Stimulated activated CD4-positive, alpha-beta T cell treated with anti-CD3 and anti-CD28 coated beads, Interleukin-2, amount 100 ng/mL, for 48 hours (primary cell): Measurements from ENCODE around the gene SETD2.
A peak's percentile ranks its signal among the peaks of the same experiment; 100 is the strongest.
"Not testable (repeated sequence)": the region's sequence is repeated elsewhere in the genome, so short reads cannot be mapped to it uniquely, and the experiment has no call there.

Experiments used
- DNase-seq, 2 donors: peaks; one replicate each; pipeline ENCODE4 v3.0.0-alpha.2; 2020

Gene SETD2

GRCh38 chr3:47092090-47092489 lies 71.8 kb downstream of the SETD2 start:
- DNase-seq, result no peak

GRCh38 chr3:47089630-47090029 lies 74.3 kb downstream of the SETD2 start:
- no peak for DNase-seq

- no peak for DNase-seq
Observed at GRCh38 chr3:47086071-47086470, 77.8 kb downstream of the SETD2 start.

- no peak for DNase-seq
Observed at GRCh38 chr3:47083786-47084185, 80.1 kb downstream of the SETD2 start.

- no peak for DNase-seq
Observed at GRCh38 chr3:47082519-47082918, 81.4 kb downstream of the SETD2 start.

GRCh38 chr3:47079432-47079831 lies 84.5 kb downstream of the SETD2 start:
- no peak for DNase-seq

- no peak for DNase-seq
Observed at GRCh38 chr3:47073685-47074084, 90.2 kb downstream of the SETD2 start.

GRCh38 chr3:47070770-47071169 lies 93.1 kb downstream of the SETD2 start:
- no peak for DNase-seq

- DNase-seq, result not testable (repeated sequence)
Observed at GRCh38 chr3:47066259-47066658, 97.7 kb downstream of the SETD2 start.

GRCh38 chr3:47065681-47066080 lies 98.2 kb downstream of the SETD2 start:
- no peak for DNase-seq

- DNase-seq, result no peak
Observed at GRCh38 chr3:47065058-47065457, 98.9 kb downstream of the SETD2 start.

GRCh38 chr3:47057212-47057671 lies 106.7 kb downstream of the SETD2 start:
- peak; percentile 26 to 34 for DNase-seq

GRCh38 chr3:47056705-47057104 lies 107.2 kb downstream of the SETD2 start:
- DNase-seq, result no peak

- no peak for DNase-seq
Observed at GRCh38 chr3:47054412-47054811, 109.5 kb downstream of the SETD2 start.

- no peak for DNase-seq
Observed at GRCh38 chr3:47047673-47048072, 116.2 kb downstream of the SETD2 start.

- no peak for DNase-seq
Observed at GRCh38 chr3:47047069-47047468, 116.8 kb downstream of the SETD2 start.

GRCh38 chr3:47042231-47042791 lies 121.6 kb downstream of the SETD2 start:
- DNase-seq, result no peak

GRCh38 chr3:47041114-47041513 lies 122.8 kb downstream of the SETD2 start:
- no peak for DNase-seq

- DNase-seq, result not testable (repeated sequence)
Observed at GRCh38 chr3:47037302-47037701, 126.6 kb downstream of the SETD2 start.

GRCh38 chr3:47036145-47036544 lies 127.8 kb downstream of the SETD2 start:
- no peak for DNase-seq

- no peak for DNase-seq
Observed at GRCh38 chr3:47035645-47036044, 128.3 kb downstream of the SETD2 start.

- no peak for DNase-seq
Observed at GRCh38 chr3:47034868-47035489, 128.9 kb downstream of the SETD2 start.

- not testable (repeated sequence) for DNase-seq
Observed at GRCh38 chr3:47031041-47031440, 132.9 kb downstream of the SETD2 start.

- DNase-seq, result no peak
Observed at GRCh38 chr3:47028667-47029066, 135.2 kb downstream of the SETD2 start.

- DNase-seq, result no peak
Observed at GRCh38 chr3:47028146-47028545, 135.8 kb downstream of the SETD2 start.
